ENCODE data around the gene WDR13. TPM values are rescaled to one million over a fixed set of nuclear protein-coding genes. Genes with fewer than 3 reads are reported as not detected.
"Not testable (repeated sequence)": the region's sequence is repeated elsewhere in the genome, so short reads cannot be mapped to it uniquely, and the experiment has no call there.

The WDR13 gene
- 10 to 100 TPM; 32.6 to 40.6 TPM for total RNA-seq

DNA sequence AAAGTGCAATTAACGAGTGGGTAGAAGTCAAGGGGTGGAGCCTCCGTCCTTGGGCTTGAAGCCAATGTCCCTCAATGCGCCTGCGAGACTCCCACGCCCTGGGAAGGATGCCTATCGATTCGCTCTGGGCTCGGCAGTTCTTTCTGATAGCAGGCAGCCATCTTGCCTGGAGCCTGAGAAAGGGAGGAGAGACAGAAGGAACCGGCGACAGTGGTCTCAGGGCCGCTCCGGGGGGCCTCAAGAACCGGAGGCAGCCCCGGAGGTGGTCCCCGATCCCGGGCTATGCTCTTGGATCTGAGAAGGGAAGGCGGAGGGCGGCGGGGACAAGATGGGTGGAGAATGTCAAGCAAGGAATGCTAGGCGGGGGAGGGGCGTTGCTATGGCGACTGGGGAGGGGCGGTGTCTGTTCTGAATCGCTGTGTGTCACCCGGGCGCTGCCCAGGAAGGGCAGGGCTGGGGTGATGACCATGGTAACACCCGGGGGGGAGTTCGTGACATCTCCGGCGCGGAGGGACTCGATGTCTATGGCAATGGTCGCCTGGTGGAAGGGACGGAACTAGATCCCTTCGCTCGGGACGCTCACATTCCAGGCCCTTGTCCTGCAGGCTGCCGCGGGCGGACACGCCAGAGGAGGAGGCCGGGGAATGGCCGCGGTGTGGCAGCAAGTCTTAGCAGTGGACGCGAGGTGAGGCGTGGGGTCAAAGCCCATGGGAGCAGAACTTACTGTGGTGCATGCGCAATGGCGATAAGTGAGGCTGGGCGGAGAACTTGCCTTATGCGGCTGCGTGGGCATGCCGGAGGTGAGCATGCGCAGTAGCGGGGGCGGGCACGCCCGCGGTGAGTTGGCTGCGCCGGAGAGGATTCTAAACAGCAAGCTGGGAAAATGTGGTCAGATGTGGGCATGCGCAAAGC, at the start of gene WDR13:
TSS of gene WDR13 (plus strand) at position 140 of the 912 bp plus-strand sequence. CDS start at position 645, 505 bp downstream.
- Mint-ChIP-seq H3K4me3 (peak within 1 kb of the TSS; percentile 97), H3K4me1 (peaks cover 7% of the 10 kb centered on the region), H3K27me3 (no peaks in the 10 kb centered on the region), H3K27ac (peak within 1 kb of the TSS; percentile 99), H3K9me3 (no peaks in the 10 kb centered on the region), H3K36me3 (no peaks in the 10 kb centered on the region)
- peak; percentile 88 for DNase-seq

DNA sequence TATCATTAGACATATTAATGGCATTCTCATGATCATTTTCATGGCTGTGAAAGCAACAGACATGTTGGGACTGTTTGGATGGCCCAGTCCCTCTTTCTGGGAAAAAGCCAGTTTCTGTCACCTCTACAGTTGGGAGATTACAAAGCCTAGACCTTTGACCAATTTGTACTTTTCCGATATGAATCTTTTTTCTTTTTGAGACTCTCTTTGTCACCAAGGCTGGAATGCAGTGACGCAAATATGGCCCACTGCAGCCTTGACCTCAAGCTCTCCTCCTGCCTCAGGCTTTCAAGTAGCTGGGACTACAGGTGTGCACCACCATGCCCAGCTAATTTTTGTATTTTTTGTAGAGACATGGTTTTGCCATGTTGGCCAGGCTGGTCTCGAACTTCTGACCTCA, 48.4 kb upstream of the WDR13 start:
- Mint-ChIP-seq H3K36me3 (no peaks in the 10 kb centered on the region), H3K27ac (no peak overlapping the region), H3K27me3 (no peaks in the 10 kb centered on the region), H3K4me3 (no peak overlapping the region), H3K9me3 (no peaks in the 10 kb centered on the region), H3K4me1 (no peaks in the 10 kb centered on the region)
- DNase-seq, result no peak

DNA sequence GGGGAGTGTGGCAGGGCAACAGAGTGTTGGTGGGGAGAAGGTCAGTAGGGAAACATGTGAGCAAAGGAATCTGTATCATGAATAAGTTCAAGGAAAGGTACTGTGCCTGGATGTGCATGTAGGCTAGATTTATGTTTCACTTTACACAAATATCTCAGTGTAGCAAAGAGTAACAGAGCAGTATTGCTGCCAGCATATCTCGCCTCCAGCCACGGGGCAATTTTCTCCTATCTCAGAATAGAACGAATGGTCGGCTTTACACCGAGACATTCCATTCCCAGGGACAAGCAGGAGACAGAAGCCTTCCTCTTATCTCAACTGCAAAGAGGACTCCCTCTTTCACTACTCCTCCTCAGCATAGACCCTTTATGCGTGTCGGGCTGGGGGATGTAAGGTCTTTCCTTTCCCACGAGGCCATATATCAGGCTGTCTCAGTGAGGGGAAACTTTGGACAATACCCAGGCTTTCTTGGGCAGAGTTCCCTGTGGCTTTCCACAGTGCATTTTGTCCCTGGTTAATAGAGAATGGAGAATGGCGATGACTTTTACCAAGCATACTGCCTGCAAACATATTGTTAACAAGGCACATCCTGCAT, 41.5 kb upstream of the WDR13 start:
- not testable (repeated sequence) for H3K27ac Mint-ChIP-seq, H3K9me3 Mint-ChIP-seq, H3K36me3 Mint-ChIP-seq, H3K4me3 Mint-ChIP-seq, DNase-seq, H3K4me1 Mint-ChIP-seq, H3K27me3 Mint-ChIP-seq

DNA sequence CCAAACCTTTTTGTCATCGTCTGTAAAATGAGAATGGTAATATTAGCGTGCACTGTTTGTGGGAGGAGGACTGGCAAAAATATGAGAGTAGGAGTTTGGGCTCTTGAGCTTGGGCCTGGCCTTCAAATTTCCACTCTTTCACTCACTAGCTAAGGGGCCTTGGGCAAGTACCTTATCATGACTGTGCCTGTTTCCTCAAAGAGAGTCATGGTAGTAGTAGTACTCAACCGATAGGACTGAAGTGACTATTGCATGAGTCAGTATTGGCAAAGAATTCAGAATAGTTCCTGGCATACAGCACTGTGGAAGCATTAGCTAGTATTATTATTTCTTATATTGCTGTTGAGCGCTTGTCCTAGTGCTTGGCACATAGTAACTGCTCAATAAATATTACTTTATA, 39.0 kb upstream of the WDR13 start:
- Mint-ChIP-seq H3K27ac (peak overlapping the region; percentile 11), H3K36me3 (peaks cover 2% of the 10 kb centered on the region), H3K27me3 (no peaks in the 10 kb centered on the region), H3K4me3 (no peak overlapping the region), H3K4me1 (no peaks in the 10 kb centered on the region), H3K9me3 (no peaks in the 10 kb centered on the region)
- DNase-seq, result no peak

DNA sequence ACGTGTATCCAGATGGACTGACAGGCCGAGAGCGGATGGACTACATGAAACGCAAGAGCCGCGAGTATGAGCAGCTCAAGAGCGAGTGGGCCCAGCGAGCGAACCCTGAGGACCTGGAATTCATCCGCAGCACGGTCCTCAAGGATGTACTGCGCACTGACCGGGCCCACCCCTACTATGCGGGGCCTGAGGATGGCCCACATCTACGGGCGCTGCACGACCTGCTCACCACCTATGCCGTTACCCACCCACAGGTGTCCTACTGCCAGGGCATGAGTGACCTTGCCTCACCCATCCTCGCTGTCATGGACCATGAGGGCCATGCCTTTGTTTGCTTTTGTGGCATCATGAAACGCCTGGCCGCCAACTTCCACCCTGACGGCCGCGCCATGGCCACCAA, 37.7 kb upstream of the WDR13 start:
- DNase-seq, result no peak
- H3K27me3 Mint-ChIP-seq, result no peaks in the 10 kb centered on the region
- no peaks in the 10 kb centered on the region for H3K4me1 Mint-ChIP-seq
- H3K27ac Mint-ChIP-seq, result no peak overlapping the region
- H3K9me3 Mint-ChIP-seq, result no peaks in the 10 kb centered on the region
- H3K36me3 Mint-ChIP-seq, result peaks cover 5% of the 10 kb centered on the region
- H3K4me3 Mint-ChIP-seq, result no peak overlapping the region

DNA sequence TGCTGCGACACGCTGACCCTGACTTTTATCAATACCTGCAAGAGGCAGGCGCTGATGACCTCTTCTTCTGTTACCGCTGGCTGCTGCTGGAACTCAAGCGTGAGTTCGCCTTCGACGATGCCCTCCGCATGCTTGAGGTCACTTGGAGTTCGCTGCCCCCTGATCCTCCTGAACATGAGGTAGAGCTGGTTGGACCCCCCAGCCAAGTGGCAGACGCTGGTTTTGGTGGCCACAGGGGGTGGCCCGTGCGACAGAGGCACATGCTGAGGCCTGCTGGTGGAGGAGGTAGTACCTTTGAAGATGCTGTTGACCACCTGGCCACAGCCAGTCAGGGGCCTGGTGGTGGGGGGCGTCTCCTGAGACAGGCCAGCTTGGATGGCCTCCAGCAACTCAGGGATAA, 37.2 kb upstream of the WDR13 start:
- H3K4me1 Mint-ChIP-seq, result no peaks in the 10 kb centered on the region
- no peak overlapping the region for H3K4me3 Mint-ChIP-seq
- no peaks in the 10 kb centered on the region for H3K27me3 Mint-ChIP-seq
- no peak overlapping the region for H3K27ac Mint-ChIP-seq
- peaks cover 3% of the 10 kb centered on the region for H3K36me3 Mint-ChIP-seq
- no peaks in the 10 kb centered on the region for H3K9me3 Mint-ChIP-seq
- DNase-seq, result no peak

DNA sequence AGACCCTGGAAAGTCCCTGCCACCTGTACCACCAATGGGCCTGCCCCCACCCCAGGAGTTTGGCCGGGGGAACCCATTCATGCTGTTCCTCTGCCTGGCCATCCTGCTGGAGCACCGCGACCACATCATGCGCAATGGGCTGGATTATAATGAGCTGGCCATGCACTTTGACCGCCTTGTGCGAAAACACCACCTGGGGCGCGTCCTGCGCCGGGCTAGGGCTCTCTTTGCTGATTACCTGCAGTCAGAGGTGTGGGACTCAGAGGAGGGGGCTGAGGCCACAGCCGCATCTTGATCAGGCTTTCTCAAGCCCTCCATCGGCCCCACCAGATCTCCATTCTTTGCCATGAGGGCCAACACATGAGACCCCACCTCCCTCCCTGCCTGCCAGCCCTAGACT, 36.6 kb upstream of the WDR13 start:
- DNase-seq, result no peak
- Mint-ChIP-seq H3K27me3 (no peaks in the 10 kb centered on the region), H3K9me3 (no peaks in the 10 kb centered on the region), H3K4me3 (no peak overlapping the region), H3K27ac (no peak overlapping the region), H3K36me3 (peaks cover 3% of the 10 kb centered on the region), H3K4me1 (no peaks in the 10 kb centered on the region)

DNA sequence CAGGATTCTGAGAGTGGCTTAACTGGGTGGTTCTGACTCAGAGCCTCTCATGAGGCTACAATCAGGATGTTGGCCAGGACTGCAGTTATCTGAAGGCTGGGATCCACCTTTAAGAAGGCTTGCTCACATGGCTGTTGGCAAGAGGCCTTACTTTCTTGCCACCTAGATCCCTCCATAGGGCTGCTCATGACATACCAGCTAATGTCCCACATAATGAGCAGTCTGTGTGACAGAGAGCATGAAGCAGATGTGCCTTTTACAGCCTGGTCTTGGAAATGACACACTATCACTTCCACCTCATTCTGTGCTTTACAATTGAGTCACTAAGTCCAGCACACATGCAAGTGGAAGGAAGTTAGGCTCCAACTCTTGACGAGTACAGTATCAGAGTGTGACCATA, 27.3 kb upstream of the WDR13 start:
- Mint-ChIP-seq H3K4me3 (no peak overlapping the region), H3K9me3 (no peaks in the 10 kb centered on the region), H3K36me3 (peaks cover 5% of the 10 kb centered on the region), H3K4me1 (peaks cover 2% of the 10 kb centered on the region), H3K27me3 (no peaks in the 10 kb centered on the region), H3K27ac (peak overlapping the region; percentile 38)
- DNase-seq, result no peak

DNA sequence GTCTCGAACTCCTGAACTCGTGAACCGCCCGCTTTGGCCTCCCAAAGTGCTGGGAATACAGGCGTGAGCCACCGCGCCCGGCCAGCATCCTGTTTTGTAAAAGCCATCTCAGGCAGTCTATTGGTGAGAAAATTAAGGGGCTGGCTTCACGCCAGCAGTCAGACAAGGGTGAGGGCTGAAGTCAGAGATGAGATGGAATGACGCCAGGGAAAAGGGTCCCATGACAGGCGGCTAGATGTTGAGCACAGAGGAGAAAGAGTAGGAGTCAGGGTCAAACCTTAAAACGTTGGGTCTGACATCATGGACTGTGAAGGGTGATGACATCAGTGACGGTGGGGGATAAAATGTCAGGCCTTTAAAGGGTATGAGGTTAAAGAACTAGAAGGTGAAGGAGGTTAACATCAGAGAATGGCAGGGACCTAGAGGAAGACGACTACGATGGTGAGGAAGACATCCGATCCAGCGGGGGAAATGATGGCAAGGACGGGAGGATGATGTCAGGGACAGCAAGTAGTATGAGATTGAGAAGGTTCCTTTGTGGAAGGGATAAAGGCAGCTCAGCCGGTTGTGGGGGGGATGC, 23.5 kb upstream of the WDR13 start:
- no peaks in the 10 kb centered on the region for H3K9me3 Mint-ChIP-seq
- no peak for DNase-seq
- peaks cover 18% of the 10 kb centered on the region for H3K4me1 Mint-ChIP-seq
- H3K36me3 Mint-ChIP-seq, result peaks cover 40% of the 10 kb centered on the region
- H3K27ac Mint-ChIP-seq, result peak overlapping the region; percentile 100
- H3K4me3 Mint-ChIP-seq, result peak overlapping the region; percentile 96
- H3K27me3 Mint-ChIP-seq, result no peaks in the 10 kb centered on the region

DNA sequence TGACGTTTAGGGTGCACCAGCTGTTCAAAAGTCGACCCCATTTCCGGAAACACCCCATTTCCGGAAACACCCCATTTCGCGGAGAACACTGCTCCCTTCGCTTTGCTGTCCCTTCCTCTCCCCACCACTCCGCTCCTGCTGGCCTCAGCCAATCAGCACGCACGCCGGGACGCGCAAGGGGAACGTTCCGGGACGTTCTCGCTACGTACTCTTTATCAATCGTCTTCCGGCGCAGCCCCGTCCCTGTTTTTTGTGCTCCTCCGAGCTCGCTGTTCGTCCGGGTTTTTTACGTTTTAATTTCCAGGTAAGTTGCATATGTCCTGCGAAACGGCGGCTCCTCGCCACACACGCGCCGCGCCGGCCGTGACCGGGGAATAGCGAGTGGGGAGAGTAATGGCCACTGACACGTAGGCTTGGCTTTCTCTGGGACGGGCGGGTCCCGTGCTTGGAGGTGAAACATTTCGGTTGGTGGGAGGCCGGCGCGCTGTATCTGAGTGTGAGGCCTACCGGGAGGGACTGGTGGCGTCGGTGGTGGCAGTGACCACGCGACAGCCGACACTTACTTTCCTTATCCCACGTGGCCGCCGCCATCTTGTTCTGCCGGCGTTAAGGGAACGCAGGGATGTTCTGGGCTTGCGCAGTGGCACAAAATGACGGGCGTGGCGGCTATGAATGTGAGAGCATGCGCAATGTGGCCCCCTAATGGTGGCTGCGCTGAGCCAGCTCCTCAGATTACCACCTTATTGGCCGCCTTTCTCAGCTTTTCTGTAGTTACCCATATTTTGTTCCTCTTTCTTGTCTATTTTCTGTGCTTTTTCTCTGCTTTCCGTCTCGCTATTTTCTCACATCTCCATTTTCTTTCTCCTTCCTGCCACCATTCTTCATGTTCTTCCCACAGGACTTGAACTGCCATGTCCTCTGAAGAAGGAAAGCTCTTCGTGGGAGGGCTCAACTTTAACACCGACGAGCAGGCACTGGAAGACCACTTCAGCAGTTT, 22.7 kb upstream of the WDR13 start, which contains the start of gene RBM3:
TSS of gene RBM3 (plus strand) at position 215 of the 997 bp plus-strand sequence. CDS start at position 912, 697 bp downstream.
- H3K27ac Mint-ChIP-seq, result peak within 1 kb of the TSS; percentile 100

DNA sequence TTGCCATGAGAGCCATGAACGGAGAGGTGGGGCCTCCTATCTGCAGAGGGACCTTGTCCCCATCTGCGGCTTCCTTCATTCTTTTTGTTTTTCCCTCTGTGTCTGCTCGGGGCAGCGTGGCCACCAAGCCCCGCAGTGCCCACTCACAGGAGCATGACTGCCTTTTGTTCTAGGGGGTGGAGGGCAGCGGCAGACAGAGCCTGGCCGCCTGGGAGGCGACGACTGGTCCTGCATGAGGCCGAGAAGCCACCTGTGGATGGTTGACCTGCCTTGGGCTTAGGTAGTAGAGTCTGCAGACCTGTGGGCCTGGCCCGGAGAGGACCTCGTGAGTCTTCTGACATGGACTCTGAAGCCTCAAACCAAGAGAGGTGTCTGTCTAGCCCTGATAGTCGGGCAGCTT, 21.6 kb upstream of the WDR13 start:
- Mint-ChIP-seq H3K27ac (peak overlapping the region; percentile 100), H3K4me1 (peaks cover 20% of the 10 kb centered on the region), H3K9me3 (no peaks in the 10 kb centered on the region), H3K4me3 (peak overlapping the region; percentile 96), H3K27me3 (no peaks in the 10 kb centered on the region), H3K36me3 (peaks cover 46% of the 10 kb centered on the region)
- DNase-seq, result no peak

More for the DNA sequence above, 22.7 kb upstream of the WDR13 start, which contains the start of gene RBM3:
- Mint-ChIP-seq H3K27me3 (no peaks in the 10 kb centered on the region), H3K4me1 (peaks cover 20% of the 10 kb centered on the region), H3K9me3 (no peaks in the 10 kb centered on the region), H3K36me3 (peaks cover 46% of the 10 kb centered on the region), H3K4me3 (peak within 1 kb of the TSS; percentile 96)
- peak; percentile 91 for DNase-seq

DNA sequence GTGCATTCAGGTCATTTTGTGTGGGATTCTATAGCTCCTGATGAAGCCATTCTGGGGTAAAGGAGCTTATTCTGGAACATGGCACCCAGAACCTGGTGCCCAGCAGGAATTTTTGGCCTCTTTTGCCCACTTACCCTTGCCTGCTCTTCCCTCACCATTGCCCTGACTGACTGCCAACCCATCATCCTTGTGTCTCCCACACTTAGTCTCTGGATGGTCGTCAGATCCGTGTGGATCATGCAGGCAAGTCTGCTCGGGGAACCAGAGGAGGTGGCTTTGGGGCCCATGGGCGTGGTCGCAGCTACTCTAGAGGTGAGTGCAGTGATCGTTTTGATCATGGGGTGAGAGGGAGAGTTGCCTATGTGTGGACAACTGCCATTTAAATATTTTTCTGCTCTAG, 21.2 kb upstream of the WDR13 start:
- H3K9me3 Mint-ChIP-seq, result no peaks in the 10 kb centered on the region
- H3K36me3 Mint-ChIP-seq, result peaks cover 46% of the 10 kb centered on the region
- H3K4me1 Mint-ChIP-seq, result peaks cover 20% of the 10 kb centered on the region
- no peaks in the 10 kb centered on the region for H3K27me3 Mint-ChIP-seq
- peak overlapping the region; percentile 100 for H3K27ac Mint-ChIP-seq
- no peak for DNase-seq
- H3K4me3 Mint-ChIP-seq, result peak overlapping the region; percentile 96

DNA sequence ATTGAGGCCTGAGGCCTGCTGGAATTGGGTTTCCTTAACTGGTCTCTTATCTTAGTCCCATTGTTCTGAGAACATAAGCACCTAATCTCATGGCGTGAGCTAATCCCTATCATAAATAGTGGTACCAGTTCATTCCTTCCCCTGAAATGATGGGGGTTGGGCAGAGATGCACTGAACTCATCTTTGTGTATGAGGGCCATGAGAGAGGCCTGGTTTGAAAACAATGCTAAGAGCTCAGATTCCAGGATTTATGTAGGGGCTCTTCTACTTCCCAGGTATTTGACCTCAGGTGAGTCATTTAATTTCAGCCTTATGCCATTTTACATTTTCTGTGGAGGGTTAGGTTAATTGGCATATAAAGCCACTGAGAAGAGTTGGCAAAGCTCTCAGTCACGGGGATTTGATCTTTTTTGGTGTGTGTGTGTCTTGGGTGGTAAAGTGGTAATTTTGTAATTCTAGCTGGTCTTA, 18.6 kb upstream of the WDR13 start:
- H3K27ac Mint-ChIP-seq, result peak overlapping the region; percentile 54
- peaks cover 46% of the 10 kb centered on the region for H3K36me3 Mint-ChIP-seq
- DNase-seq, result no peak
- H3K4me3 Mint-ChIP-seq, result no peak overlapping the region
- no peaks in the 10 kb centered on the region for H3K9me3 Mint-ChIP-seq
- H3K4me1 Mint-ChIP-seq, result peaks cover 20% of the 10 kb centered on the region
- no peaks in the 10 kb centered on the region for H3K27me3 Mint-ChIP-seq

DNA sequence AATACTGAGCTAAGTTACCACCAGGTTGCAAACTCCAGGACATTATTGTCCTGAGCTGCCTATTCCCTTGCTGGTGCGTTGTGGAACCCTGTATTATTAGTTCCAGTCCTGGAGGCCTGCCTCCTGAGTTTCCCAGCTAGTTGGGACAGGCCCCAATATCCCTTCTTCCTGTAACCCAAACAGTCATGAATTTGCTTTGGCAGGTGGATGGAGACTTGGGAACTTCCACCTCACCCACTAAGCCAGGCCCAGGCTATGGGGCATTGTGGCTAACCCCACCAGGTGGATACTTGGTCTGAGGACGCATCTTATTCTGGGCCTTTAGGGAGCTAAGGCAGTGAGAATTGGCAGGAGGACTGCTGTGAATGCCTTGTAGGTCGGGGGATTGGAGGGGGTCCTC, 18.0 kb upstream of the WDR13 start:
- Mint-ChIP-seq H3K27me3 (no peaks in the 10 kb centered on the region), H3K9me3 (no peaks in the 10 kb centered on the region), H3K4me3 (no peak overlapping the region), H3K36me3 (peaks cover 46% of the 10 kb centered on the region), H3K27ac (peak overlapping the region; percentile 42), H3K4me1 (peaks cover 20% of the 10 kb centered on the region)
- no peak for DNase-seq
